GM12864 (cell line): ENCODE results near the gene TBCA.

Experiments used
- DNase-seq: peaks from one replicate; pipeline ENCODE4 v3.0.0-alpha.2; 2011; ENCODE audit warnings: low read depth
- H3K4me3 ChIP-seq: 2 replicates; pipeline ENCODE4 v1.5.1; 2011; ENCODE audit warnings: mild to moderate bottlenecking, low read depth, low read length, control low read depth
- CTCF ChIP-seq: IDR thresholded peaks from 2 replicates; pipeline ENCODE4 v1.5.1; 2011; ENCODE audit warnings: low read depth, mild to moderate bottlenecking, moderate library complexity, low read length, control low read depth, inconsistent platforms; ENCODE audit errors: missing control alignments

The TBCA gene

GRCh38 chr5:77775790-77776553 is at the start of gene TBCA:
TBCA (minus strand) TSS chr5:77776339; CDS start chr5:77776257, 82 bp downstream.
- peak within 1 kb of the TSS; percentile 70 for H3K4me3 ChIP-seq
- TF ChIP-seq CTCF: peak; percentile 12
- peak; percentile 78 for DNase-seq

GRCh38 chr5:77824981-77825380 is 48.8 kb upstream of the TBCA start:
- DNase-seq: no peak
- no peak for TF ChIP-seq CTCF
- no peak overlapping the region for H3K4me3 ChIP-seq

GRCh38 chr5:77816686-77817085 is 40.5 kb upstream of the TBCA start:
- DNase-seq: no peak
- no peak overlapping the region for H3K4me3 ChIP-seq
- no peak for TF ChIP-seq CTCF

GRCh38 chr5:77812926-77813589 is 36.9 kb upstream of the TBCA start:
- no peak overlapping the region for H3K4me3 ChIP-seq
- no peak for TF ChIP-seq CTCF
- DNase-seq: no peak

GRCh38 chr5:77806213-77806843 is 30.2 kb upstream of the TBCA start:
- DNase-seq: no peak
- TF ChIP-seq CTCF: no peak
- no peak overlapping the region for H3K4me3 ChIP-seq

GRCh38 chr5:77798456-77798855 is 22.3 kb upstream of the TBCA start:
- no peak overlapping the region for H3K4me3 ChIP-seq
- TF ChIP-seq CTCF: no peak
- no peak for DNase-seq
